Naive thymus-derived CD4-positive, alpha-beta T cell (primary cell): ENCODE data around the gene RTTN. TPM values are rescaled to one million over a fixed set of nuclear protein-coding genes. Genes with fewer than 3 reads are reported as not detected.
A peak's percentile ranks its signal among the peaks of the same experiment; 100 is the strongest.

ENCODE experiments used
- ATAC-seq: fragments of 150-1000 bp; cut with Tn5 transposase; 2 replicates; pipeline ENCODE4 v1.10.0; 2021; ENCODE audit warnings: mild to moderate bottlenecking, moderate library complexity
- CTCF ChIA-PET: fragments of 350-600 bp; sonication (Branson Sonifier 250); formaldehyde crosslinking; loops from one replicate; lab custom pipeline; 2021; ENCODE audit warnings: antibody characterized with exemption; lab: Charles Lee
- POLR2A ChIA-PET: fragments of 350-600 bp; sonication (Branson Sonifier 250); formaldehyde crosslinking; loops from one replicate; lab custom pipeline; 2021; ENCODE audit warnings: antibody characterized with exemption, inconsistent platforms; lab: Charles Lee
- DNase-seq, 9 donors: peaks; one replicate each; pipeline versions ENCODE4 v3.0.0 to v3.0.0-alpha.2; 2020 to 2022; ENCODE audit warnings: mixed read lengths in 1 of 9
- H3K27ac ChIP-seq: one replicate; pipeline ENCODE4 v1.7.0; 2013; ENCODE audit warnings: mild to moderate bottlenecking, low read depth, low read length, moderate library complexity
- H3K27me3 ChIP-seq, 2 donors: one replicate each; pipeline ENCODE4 v1.7.0; 2013; ENCODE audit warnings: low read length in 2 of 2, mild to moderate bottlenecking in 2 of 2, moderate library complexity in 2 of 2; ENCODE audit not compliant: control insufficient read depth in 2 of 2, insufficient read depth in 2 of 2
- H3K36me3 ChIP-seq, 3 experiments: 1 replicate in 2 of 3; 2 replicates in 1 of 3; pipeline ENCODE4 v1.7.0; 2013; ENCODE audit warnings: low read length in 3 of 3, mild to moderate bottlenecking in 3 of 3, moderate library complexity in 1 of 3; ENCODE audit not compliant: insufficient read depth in 3 of 3, control insufficient read depth in 2 of 3
- H3K4me1 ChIP-seq, 2 donors: one replicate each; pipeline ENCODE4 v1.7.0; 2013; ENCODE audit warnings: low read length in 2 of 2, mild to moderate bottlenecking in 2 of 2, moderate library complexity in 1 of 2; ENCODE audit not compliant: control insufficient read depth in 2 of 2, insufficient read depth in 2 of 2
- H3K4me3 ChIP-seq: 2 replicates; pipeline ENCODE4 v1.7.0; 2013; ENCODE audit warnings: mild to moderate bottlenecking, low read length
- H3K9me3 ChIP-seq, 3 experiments: 1 replicate in 2 of 3; 2 replicates in 1 of 3; pipeline ENCODE4 v1.7.0; 2013; ENCODE audit warnings: low read length in 3 of 3; ENCODE audit not compliant: control insufficient read depth in 2 of 3
- H3K27ac Mint-ChIP-seq, 9 donors: one replicate each; pipeline ENCODE4 v1.8.0; 2020 to 2022; ENCODE audit warnings: mixed read lengths in 9 of 9, mild to moderate bottlenecking in 8 of 9, moderate library complexity in 5 of 9, inconsistent platforms in 2 of 9
- H3K27me3 Mint-ChIP-seq, 5 donors: one replicate each; pipeline ENCODE4 v1.8.0; 2021 to 2022; ENCODE audit warnings: mixed read lengths in 5 of 5, mild to moderate bottlenecking in 1 of 5
- H3K36me3 Mint-ChIP-seq, 5 donors: one replicate each; pipeline ENCODE4 v1.8.0; 2020 to 2022; ENCODE audit warnings: mixed read lengths in 5 of 5, mild to moderate bottlenecking in 3 of 5, inconsistent platforms in 1 of 5
- H3K4me1 Mint-ChIP-seq, 7 donors: one replicate each; pipeline ENCODE4 v1.8.0; 2020 to 2022; ENCODE audit warnings: mixed read lengths in 7 of 7, mild to moderate bottlenecking in 3 of 7, inconsistent platforms in 1 of 7
- H3K4me3 Mint-ChIP-seq, 10 donors: one replicate each; pipeline ENCODE4 v1.8.0; 2020 to 2022; ENCODE audit warnings: mild to moderate bottlenecking in 10 of 10, mixed read lengths in 10 of 10, moderate library complexity in 6 of 10, inconsistent platforms in 2 of 10
- H3K9me3 Mint-ChIP-seq, 11 donors: one replicate each; pipeline ENCODE4 v1.8.0; 2020 to 2022; ENCODE audit warnings: mixed read lengths in 11 of 11, mild to moderate bottlenecking in 4 of 11, inconsistent platforms in 1 of 11, moderate library complexity in 1 of 11
- intact Hi-C, 2 donors: fragments of 100-400 bp; cut with micrococcal nuclease; formaldehyde crosslinking; loops; one replicate each; pipeline ENCODE4 v1.15.1; 2023
- polyA plus RNA-seq, 2 donors: library from polyadenylated mRNA; unstranded; fragments of 300-500 nt; fragmentation: Illumina TruSeq; gene quantifications; one replicate each; pipeline ENCODE4 v1.2.3, GENCODE V29; 2021
- total RNA-seq, 6 experiments: library from RNA in 5 of 6; stranded (reverse) in 5 of 6; gene quantifications; 1 replicate in 5 of 6; 2 replicates in 1 of 6; pipeline ENCODE4 v1.2.3 and lab custom pipeline; 2021 to 2026

The RTTN gene
- total and polyA plus RNA-seq, 7 experiments from 2014 or later, result 2.8 to 33.2 (median 27.0) TPM

DNA sequence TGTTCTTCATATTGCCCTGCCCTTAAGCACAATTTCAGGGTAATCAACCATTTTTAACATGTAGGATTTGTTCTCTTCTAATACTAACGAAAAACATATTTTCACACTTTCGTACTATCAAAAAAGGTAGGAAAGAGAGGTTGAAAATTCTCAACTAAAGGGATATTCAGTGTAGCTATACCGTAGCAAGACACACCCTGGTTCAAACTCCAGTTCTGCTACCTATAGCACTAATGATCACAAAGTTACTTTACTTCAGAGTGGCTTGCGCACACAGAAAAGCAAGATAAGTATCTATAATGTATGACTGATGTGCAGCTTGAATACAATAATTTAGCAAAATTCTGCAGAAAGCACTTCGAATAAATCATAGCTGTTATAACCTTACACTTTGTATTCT, 132.1 kb downstream of the RTTN start:
- Mint-ChIP-seq H3K4me3 (no peak overlapping the region), H3K27me3 (no peaks in the 10 kb centered on the region), H3K9me3 (no peaks in the 10 kb centered on the region), H3K36me3 (peaks cover 0 to 49% (median 20%) of the 10 kb centered on the region in 5 donors), H3K27ac (no peak overlapping the region), H3K4me1 (peaks cover 0 to 6% (median 4%) of the 10 kb centered on the region in 7 donors)
- Histone ChIP-seq H3K4me1 (no peaks in the 10 kb centered on the region), H3K27me3 (no peaks in the 10 kb centered on the region), H3K4me3 (no peak overlapping the region), H3K36me3 (peaks cover 0 to 14% (median 0%) of the 10 kb centered on the region in 3 experiments), H3K9me3 (no peaks in the 10 kb centered on the region), H3K27ac (no peak overlapping the region)
- ChIA-PET POLR2A (no interaction called here), CTCF (interaction anchor here (1.1 kb wide), 1 partner anchor 12 kb away, joined by 3 read pairs; no protein-coding TSS in a partner anchor)
- DNase-seq (no peak), ATAC-seq (no peak)
- intact Hi-C loops, result loop anchor here (5.0 kb wide), 3 partner anchors 116 to 226 kb away; no protein-coding TSS in a partner anchor

GRCh38 chr18:70072678-70073077, 132.8 kb downstream of the RTTN start:
- no peak for ATAC-seq
- no peaks in the 10 kb centered on the region for H3K4me1 ChIP-seq
- no peak overlapping the region for H3K27ac ChIP-seq
- no peaks in the 10 kb centered on the region for H3K9me3 ChIP-seq
- ChIA-PET POLR2A (no interaction called here), CTCF (no interaction called here)
- Mint-ChIP-seq H3K27me3 (no peaks in the 10 kb centered on the region), H3K27ac (no peak overlapping the region), H3K36me3 (peaks cover 0 to 44% (median 22%) of the 10 kb centered on the region in 5 donors), H3K4me1 (peaks cover 0 to 6% (median 4%) of the 10 kb centered on the region in 7 donors), H3K9me3 (no peaks in the 10 kb centered on the region), H3K4me3 (no peak overlapping the region)
- peaks cover 0 to 14% (median 0%) of the 10 kb centered on the region in 3 experiments for H3K36me3 ChIP-seq
- no peaks in the 10 kb centered on the region for H3K27me3 ChIP-seq
- intact Hi-C loops, result loop anchor here (1.0 to 5.0 kb wide), 5 partner anchors 115 to 435 kb away; no protein-coding TSS in a partner anchor
- no peak overlapping the region for H3K4me3 ChIP-seq
- DNase-seq, result peak in 3 of 9 donors; percentile 3 to 35 (median 3)

GRCh38 chr18:70069965-70070364, 135.5 kb downstream of the RTTN start:
- ChIA-PET CTCF (no interaction called here), POLR2A (no interaction called here)
- no peak overlapping the region for H3K27ac ChIP-seq
- ATAC-seq (no peak), DNase-seq (no peak)
- no peak overlapping the region for H3K4me3 Mint-ChIP-seq
- H3K36me3 ChIP-seq, result peaks cover 0 to 10% (median 0%) of the 10 kb centered on the region in 3 experiments
- no peaks in the 10 kb centered on the region for H3K9me3 ChIP-seq
- H3K27me3 Mint-ChIP-seq, result no peaks in the 10 kb centered on the region
- no peaks in the 10 kb centered on the region for H3K27me3 ChIP-seq
- H3K4me3 ChIP-seq, result no peak overlapping the region
- H3K36me3 Mint-ChIP-seq, result peaks cover 0 to 44% (median 22%) of the 10 kb centered on the region in 5 donors
- intact Hi-C loops, result loop anchor here (5.0 kb wide), 3 partner anchors 113 to 223 kb away; no protein-coding TSS in a partner anchor
- H3K4me1 ChIP-seq, result no peaks in the 10 kb centered on the region
- H3K27ac Mint-ChIP-seq, result peak overlapping the region in 1 of 9 donors; percentile 0
- peaks cover 0 to 6% (median 4%) of the 10 kb centered on the region in 7 donors for H3K4me1 Mint-ChIP-seq
- H3K9me3 Mint-ChIP-seq, result no peaks in the 10 kb centered on the region

GRCh38 chr18:70069382-70069781, 136.1 kb downstream of the RTTN start:
- Mint-ChIP-seq H3K9me3 (no peaks in the 10 kb centered on the region), H3K27me3 (no peaks in the 10 kb centered on the region), H3K36me3 (peaks cover 0 to 42% (median 24%) of the 10 kb centered on the region in 5 donors), H3K4me3 (no peak overlapping the region), H3K4me1 (peaks cover 0 to 6% (median 4%) of the 10 kb centered on the region in 7 donors), H3K27ac (no peak overlapping the region)
- H3K36me3 ChIP-seq, result peaks cover 0 to 10% (median 0%) of the 10 kb centered on the region in 3 experiments
- no peaks in the 10 kb centered on the region for H3K4me1 ChIP-seq
- no peak overlapping the region for H3K27ac ChIP-seq
- CTCF ChIA-PET, result no interaction called here
- POLR2A ChIA-PET, result interaction anchor here (0.7 kb wide), 1 partner anchor 1573 kb away, joined by 4 read pairs; no protein-coding TSS in a partner anchor
- intact Hi-C loops, result no loop called here
- no peaks in the 10 kb centered on the region for H3K27me3 ChIP-seq
- no peak overlapping the region for H3K4me3 ChIP-seq
- H3K9me3 ChIP-seq, result no peaks in the 10 kb centered on the region
- no peak for DNase-seq
- ATAC-seq, result no peak

DNA sequence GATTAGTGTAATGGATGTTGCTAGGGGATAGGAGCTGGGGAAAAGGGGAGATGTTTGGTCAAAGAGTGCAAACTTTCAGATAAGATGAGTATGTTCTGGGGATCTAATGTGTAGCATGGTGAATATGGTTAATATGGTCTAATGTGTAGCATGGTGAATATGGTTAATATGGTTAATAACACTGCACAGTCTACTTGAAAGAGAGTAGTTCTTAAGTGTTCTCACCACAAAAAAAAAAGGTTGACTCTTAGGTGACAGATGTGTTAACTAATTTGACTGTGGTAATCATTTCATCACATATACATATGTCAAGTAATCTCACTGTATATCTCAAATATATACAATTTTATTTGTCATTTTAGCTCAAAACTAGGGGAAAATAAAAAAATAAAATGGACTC, 136.5 kb downstream of the RTTN start:
- H3K27ac Mint-ChIP-seq, result peak overlapping the region in 1 of 9 donors; percentile 15
- Histone ChIP-seq H3K36me3 (peaks cover 0 to 10% (median 0%) of the 10 kb centered on the region in 3 experiments), H3K4me1 (no peaks in the 10 kb centered on the region), H3K27ac (no peak overlapping the region), H3K27me3 (no peaks in the 10 kb centered on the region), H3K9me3 (no peaks in the 10 kb centered on the region), H3K4me3 (no peak overlapping the region)
- DNase-seq (no peak), ATAC-seq (no peak)
- peaks cover 0 to 39% (median 22%) of the 10 kb centered on the region in 5 donors for H3K36me3 Mint-ChIP-seq
- ChIA-PET POLR2A (interaction anchor here (0.7 kb wide), 1 partner anchor 1573 kb away, joined by 4 read pairs; no protein-coding TSS in a partner anchor), CTCF (no interaction called here)
- no peak overlapping the region for H3K4me3 Mint-ChIP-seq
- H3K27me3 Mint-ChIP-seq, result no peaks in the 10 kb centered on the region
- H3K4me1 Mint-ChIP-seq, result peaks cover 0 to 6% (median 4%) of the 10 kb centered on the region in 7 donors
- intact Hi-C loops, result no loop called here
- no peaks in the 10 kb centered on the region for H3K9me3 Mint-ChIP-seq

DNA sequence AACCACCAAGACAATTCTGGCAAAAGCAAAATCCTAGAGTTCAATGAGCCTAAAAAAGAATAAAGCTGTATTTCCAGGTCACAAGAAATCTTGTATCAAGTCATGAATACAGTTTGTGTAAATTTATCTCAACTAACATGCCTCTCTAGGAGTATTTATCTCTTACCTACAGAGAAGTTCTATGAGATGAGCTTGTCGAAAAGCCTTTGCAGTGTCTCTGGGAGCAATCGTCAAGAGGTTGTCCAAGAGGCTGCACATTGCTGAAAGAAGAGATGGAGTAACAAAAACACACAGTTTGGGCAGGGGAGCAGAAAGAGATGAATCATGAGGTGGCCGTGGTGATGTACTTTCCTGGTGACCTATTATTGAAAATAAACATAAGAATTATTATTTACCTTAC, 145.8 kb downstream of the RTTN start:
- Mint-ChIP-seq H3K4me3 (no peak overlapping the region), H3K9me3 (no peaks in the 10 kb centered on the region), H3K27me3 (no peaks in the 10 kb centered on the region), H3K36me3 (peaks cover 14 to 59% (median 43%) of the 10 kb centered on the region in 5 donors), H3K27ac (no peak overlapping the region), H3K4me1 (no peaks in the 10 kb centered on the region)
- intact Hi-C loops, result no loop called here
- ChIA-PET POLR2A (no interaction called here), CTCF (no interaction called here)
- Histone ChIP-seq H3K9me3 (no peaks in the 10 kb centered on the region), H3K27me3 (no peaks in the 10 kb centered on the region), H3K4me3 (no peak overlapping the region), H3K36me3 (peaks cover 0 to 11% (median 0%) of the 10 kb centered on the region in 3 experiments), H3K27ac (no peak overlapping the region), H3K4me1 (no peaks in the 10 kb centered on the region)
- no peak for DNase-seq
- ATAC-seq, result no peak

DNA sequence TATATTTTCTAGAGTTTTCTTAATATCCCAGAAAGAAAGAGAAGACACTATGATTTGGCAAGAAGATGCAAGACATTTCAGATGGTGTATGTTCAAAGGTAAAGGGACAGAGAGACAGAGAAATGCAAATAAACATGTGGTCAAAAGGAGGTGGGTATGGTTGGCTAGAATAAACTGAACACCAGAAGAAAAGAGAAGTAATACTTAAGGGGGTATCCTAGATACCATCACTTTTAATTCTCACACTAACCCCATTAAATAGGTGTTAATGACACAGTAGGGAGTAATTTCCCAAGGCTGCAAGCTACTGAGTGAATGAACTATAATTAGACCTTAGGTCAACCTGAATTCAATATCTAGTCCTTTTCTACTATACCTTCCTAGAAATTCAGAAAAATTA, 146.6 kb downstream of the RTTN start:
- CTCF ChIA-PET, result no interaction called here
- Histone ChIP-seq H3K27me3 (no peaks in the 10 kb centered on the region), H3K4me1 (no peaks in the 10 kb centered on the region), H3K9me3 (no peaks in the 10 kb centered on the region), H3K4me3 (no peak overlapping the region), H3K27ac (no peak overlapping the region), H3K36me3 (peaks cover 0 to 13% (median 0%) of the 10 kb centered on the region in 3 experiments)
- POLR2A ChIA-PET, result no interaction called here
- H3K27ac Mint-ChIP-seq, result no peak overlapping the region
- no peak overlapping the region for H3K4me3 Mint-ChIP-seq
- DNase-seq, result no peak
- no peaks in the 10 kb centered on the region for H3K27me3 Mint-ChIP-seq
- no peaks in the 10 kb centered on the region for H3K4me1 Mint-ChIP-seq
- intact Hi-C loops, result no loop called here
- H3K9me3 Mint-ChIP-seq, result no peaks in the 10 kb centered on the region
- peaks cover 14 to 61% (median 45%) of the 10 kb centered on the region in 5 donors for H3K36me3 Mint-ChIP-seq
- no peak for ATAC-seq
